ENCODE data around the gene COPS7A. TPM values are rescaled to one million over a fixed set of nuclear protein-coding genes. Genes with fewer than 3 reads are reported as not detected.
A peak's percentile ranks its signal among the peaks of the same experiment; 100 is the strongest.

COPS7A gene
- total and polyA plus RNA-seq, 9 of the 15 experiments (the other 6 are each of a cell fraction or from before 2014, with no cell fraction given), result 12.7 to 36.0 (median 24.3) TPM

- TF ChIP-seq CHD7 (IDR thresholded peaks at IDR 0.05; ENCODE audit: low read depth, low read length), result no peak
- no peak for TF ChIP-seq HNRNPK (IDR thresholded peaks at IDR 0.05; ENCODE audit: low read depth, low read length, poor library complexity, severe bottlenecking)
- TF ChIP-seq ZBTB49 (CRISPR knock-in tag; IDR thresholded peaks at IDR 0.05; ENCODE audit: borderline replicate concordance), result no peak
- TF ChIP-seq NKRF (IDR thresholded peaks at IDR 0.05; ENCODE audit: borderline replicate concordance), result no peak
- TF ChIP-seq NR2C1 (IDR thresholded peaks at IDR 0.05), result peak; percentile 84
- TF ChIP-seq NR2C1 (tag; IDR thresholded peaks at IDR 0.05), result peak; percentile 59
- no peak for TF ChIP-seq ZNF311 (CRISPR knock-in tag; IDR thresholded peaks at IDR 0.05)
- peak; percentile 34; the same call in 1 of the 2 replicates for TF ChIP-seq PYGO2 (tag; IDR thresholded peaks at IDR 0.05)
- TF ChIP-seq DNMT1 (IDR thresholded peaks at IDR 0.05), result no peak
- no peak for TF ChIP-seq ZNF785 (CRISPR knock-in tag; IDR thresholded peaks at IDR 0.05)
- peak; percentile 47; the same call in 1 of the 2 replicates for TF ChIP-seq ZNF766 (CRISPR knock-in tag; conservative IDR thresholded peaks at IDR 0.05)
- TF ChIP-seq SMARCC2 (IDR thresholded peaks at IDR 0.05; ENCODE audit: low read depth), result peak; percentile 84
Observed at GRCh38 chr12:6765048-6765633, 41.3 kb downstream of the COPS7A start (continued).

Data from K562 (cell line).